Left lung (tissue), 10 donors: ENCODE measurements around the gene TRABD2A. TPM values are rescaled to one million over a fixed set of nuclear protein-coding genes. Genes with fewer than 3 reads are reported as not detected.

ENCODE experiments used
- ATAC-seq: fragments of 200-7000 bp; cut with Tn5 transposase; one replicate; pipeline ENCODE4 v1.9.1; 2020; ENCODE audit warnings: moderate library complexity
- DNase-seq, 4 donors: peaks; one replicate each; pipeline ENCODE4 v3.0.0-alpha.2; 2013 to 2020
- H3K27ac ChIP-seq, 2 donors: fragments of 200-600 bp; sonication (generic) in 1 of 2; one replicate each; pipeline versions ENCODE4 v1.5.0 to v1.8.0; 2020 to 2021
- H3K27me3 ChIP-seq, 2 donors: fragments of 200-600 bp; sonication (generic) in 1 of 2; one replicate each; pipeline versions ENCODE4 v1.5.0 to v1.8.0; 2020 to 2021
- H3K36me3 ChIP-seq, 2 donors: fragments of 200-600 bp; sonication (generic) in 1 of 2; one replicate each; pipeline versions ENCODE4 v1.5.0 to v1.8.0; 2020 to 2021
- H3K4me1 ChIP-seq, 2 donors: fragments of 200-600 bp; one replicate each; pipeline ENCODE4 v1.8.0; 2021
- H3K4me3 ChIP-seq, 2 donors: fragments of 200-600 bp; sonication (generic) in 1 of 2; one replicate each; pipeline versions ENCODE4 v1.5.0 to v1.8.0; 2020 to 2021; ENCODE audit warnings: mild to moderate bottlenecking in 1 of 2
- H3K9me3 ChIP-seq, 2 donors: fragments of 200-600 bp; sonication (generic) in 1 of 2; one replicate each; pipeline versions ENCODE4 v1.5.0 to v1.8.0; 2020 to 2021
- CTCF ChIP-seq, 2 donors: fragments of 200-600 bp; sonication (generic) in 1 of 2; IDR thresholded peaks; one replicate each; pipeline versions ENCODE4 v1.5.0 to v1.8.0; 2021; ENCODE audit warnings: antibody characterized with exemption in 2 of 2
- intact Hi-C, 2 donors: fragments of 100-400 bp; cut with DNase I; formaldehyde crosslinking; loops; one replicate each; pipeline versions ENCODE4 v1.11.2 to v1.14.2; 2022
- polyA plus RNA-seq, 6 donors: library from polyadenylated mRNA; unstranded; fragments of 120-200 nt; gene quantifications; one replicate each; pipeline ENCODE4 v1.2.1, GENCODE V29; 2013; ENCODE audit not compliant: insufficient read length in 6 of 6
- total RNA-seq, 2 donors: library from RNA; stranded (reverse); fragmentation: NEBNext Ultra II Directional; extraction: Animal tissue kit (Norgen Biotek cat#: 25700); gene quantifications; one replicate each; pipeline ENCODE4 v1.2.1, GENCODE V29; 2021
- donor health status: DM: no; HTN: yes; CAD: no.
- donor health status: DM: no; HTN: no; CAD: no.

The TRABD2A gene
- total and polyA plus RNA-seq, 8 donors, result 3.0 to 24.7 (median 21.8) TPM

DNA sequence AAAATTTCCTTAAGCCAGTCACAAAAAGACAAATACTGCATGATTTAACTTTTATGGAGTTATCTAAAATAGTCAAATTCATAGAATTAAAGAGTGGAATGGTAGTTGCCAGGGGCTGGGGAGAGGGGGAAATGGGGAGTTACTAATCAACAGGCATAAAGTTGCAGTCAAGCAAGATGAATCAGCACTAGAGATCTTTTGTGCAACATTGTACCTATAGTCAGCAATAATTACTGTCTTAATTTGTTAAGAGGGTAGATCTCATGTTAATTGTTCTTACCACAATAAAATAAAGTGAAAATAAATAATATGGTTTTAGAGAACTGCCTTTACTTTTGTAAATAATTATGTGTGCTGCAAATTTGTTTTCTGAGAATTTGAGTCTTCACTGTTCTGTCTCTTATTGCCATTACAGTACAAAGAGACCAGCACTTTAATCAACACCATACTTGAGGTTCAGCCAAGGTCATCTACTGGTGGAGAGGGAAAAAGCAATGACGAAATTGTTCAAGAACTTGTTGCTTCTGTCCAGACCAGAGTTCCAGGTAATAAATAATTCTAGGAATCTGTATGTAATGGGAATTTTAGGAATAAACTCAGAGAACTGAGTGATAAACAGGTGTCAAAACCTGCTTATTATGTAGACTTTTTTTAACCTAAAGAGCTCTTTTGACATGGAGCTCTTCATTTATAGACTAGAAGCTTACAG is 75.5 kb downstream of the TRABD2A start:
- H3K36me3 ChIP-seq, result no peaks in the 10 kb centered on the region
- no peak overlapping the region for H3K4me3 ChIP-seq
- ATAC-seq (peak; percentile 43), DNase-seq (no peak)
- H3K9me3 ChIP-seq, result peaks cover 0 to 5% of the 10 kb centered on the region in 2 donors
- intact Hi-C loops, result no loop called here
- H3K27ac ChIP-seq, result no peak overlapping the region
- H3K4me1 ChIP-seq, result peaks cover 11 to 14% of the 10 kb centered on the region in 2 donors
- no peaks in the 10 kb centered on the region for H3K27me3 ChIP-seq
- no peak for TF ChIP-seq CTCF (IDR thresholded peaks at IDR 0.05)

- Histone ChIP-seq H3K27me3 (no peaks in the 10 kb centered on the region), H3K27ac (no peak overlapping the region), H3K36me3 (no peaks in the 10 kb centered on the region), H3K4me3 (no peak overlapping the region), H3K9me3 (peaks cover 0 to 5% of the 10 kb centered on the region in 2 donors), H3K4me1 (peaks cover 2 to 5% of the 10 kb centered on the region in 2 donors)
- intact Hi-C loops, result no loop called here
- no peak for ATAC-seq
- no peak for TF ChIP-seq CTCF (IDR thresholded peaks at IDR 0.05)
- DNase-seq, result peak in 2 of 4 donors; percentile 43 to 50
Observed at GRCh38 chr2:84801811-84802210, 79.1 kb downstream of the TRABD2A start.

DNA sequence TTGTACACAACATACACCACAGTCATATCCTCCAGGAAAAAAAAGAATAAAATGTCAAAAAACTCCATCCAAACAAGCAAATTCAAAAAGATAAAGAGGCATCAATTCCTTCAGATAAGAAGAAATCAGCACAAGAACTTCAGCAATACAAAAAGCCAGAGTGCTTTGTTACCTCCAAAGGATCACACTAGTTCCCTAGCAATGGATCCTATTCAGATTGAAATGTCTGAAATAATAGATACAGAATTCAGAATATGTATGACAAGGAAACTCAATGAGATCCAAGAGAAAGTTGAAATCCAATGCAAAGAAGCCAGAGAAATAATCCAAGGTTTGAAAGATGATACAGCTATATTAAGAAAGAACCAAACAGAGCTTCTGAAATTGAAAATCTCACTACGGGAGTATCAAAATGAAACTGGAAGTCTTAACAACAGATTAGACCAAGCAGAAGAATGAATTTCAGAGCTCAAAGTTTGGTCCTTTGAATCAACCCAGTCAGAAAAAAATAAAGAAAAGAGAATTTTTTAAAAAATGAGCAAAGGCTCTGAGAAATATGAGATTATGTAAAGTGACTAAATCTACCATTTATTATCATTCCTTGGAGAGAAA is 80.6 kb downstream of the TRABD2A start:
- peaks cover 0 to 5% of the 10 kb centered on the region in 2 donors for H3K9me3 ChIP-seq
- H3K27ac ChIP-seq, result no peak overlapping the region
- no peak for TF ChIP-seq CTCF (IDR thresholded peaks at IDR 0.05)
- DNase-seq, result no peak
- H3K4me1 ChIP-seq, result no peaks in the 10 kb centered on the region
- no peak overlapping the region for H3K4me3 ChIP-seq
- H3K36me3 ChIP-seq, result no peaks in the 10 kb centered on the region
- no peaks in the 10 kb centered on the region for H3K27me3 ChIP-seq
- ATAC-seq, result no peak
- intact Hi-C loops, result no loop called here

DNA sequence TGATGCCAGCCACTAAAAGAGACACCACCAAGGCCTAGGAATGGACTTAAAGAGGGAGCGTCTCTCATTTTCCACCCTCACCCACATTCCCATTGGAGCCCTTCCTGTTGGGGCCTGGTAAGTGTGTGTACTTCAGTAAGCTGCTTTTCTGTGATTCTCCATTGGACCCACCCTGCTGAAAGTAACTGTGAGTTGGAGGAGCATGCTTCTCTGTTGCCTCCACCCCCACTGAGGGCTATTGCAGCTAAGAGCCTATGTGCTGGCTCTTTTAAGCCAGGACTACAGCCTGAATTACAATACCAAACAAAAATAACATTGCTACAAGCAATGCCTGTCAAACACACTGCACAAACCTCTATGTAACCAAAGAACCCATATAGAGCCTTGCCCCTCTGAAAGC is 81.1 kb downstream of the TRABD2A start:
- Histone ChIP-seq H3K4me1 (no peaks in the 10 kb centered on the region), H3K36me3 (no peaks in the 10 kb centered on the region), H3K27ac (no peak overlapping the region), H3K27me3 (no peaks in the 10 kb centered on the region), H3K4me3 (no peak overlapping the region), H3K9me3 (peaks cover 0 to 5% of the 10 kb centered on the region in 2 donors)
- intact Hi-C loops, result no loop called here
- DNase-seq (no peak), ATAC-seq (no peak)
- TF ChIP-seq CTCF (IDR thresholded peaks at IDR 0.05), result no peak

DNA sequence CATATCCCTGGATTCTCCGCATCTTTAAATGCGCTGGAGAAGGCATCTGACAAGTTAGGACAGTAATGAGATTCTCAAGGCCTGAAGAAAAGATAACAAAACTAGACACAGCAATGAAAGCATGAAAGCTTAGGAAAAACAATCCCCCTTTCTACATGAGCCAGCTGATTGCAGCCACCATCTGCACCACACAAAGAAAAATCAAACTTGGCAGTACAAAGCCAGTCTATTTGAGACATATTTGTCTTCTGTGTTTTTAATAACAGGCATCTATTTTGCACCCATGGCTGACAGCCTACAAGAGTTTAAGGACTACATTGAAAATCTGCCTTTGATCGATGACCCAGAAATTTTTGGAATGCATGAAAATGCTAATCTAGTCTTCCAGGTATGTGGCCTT is 83.6 kb downstream of the TRABD2A start:
- ATAC-seq (no peak), DNase-seq (no peak)
- Histone ChIP-seq H3K9me3 (peaks cover 0 to 5% of the 10 kb centered on the region in 2 donors), H3K27ac (no peak overlapping the region), H3K4me1 (no peaks in the 10 kb centered on the region), H3K4me3 (no peak overlapping the region), H3K27me3 (no peaks in the 10 kb centered on the region), H3K36me3 (no peaks in the 10 kb centered on the region)
- intact Hi-C loops, result no loop called here
- TF ChIP-seq CTCF (IDR thresholded peaks at IDR 0.05), result no peak
